PC-9 (cell line): ENCODE measurements around the gene LDLRAD3. TPM values are rescaled to one million over a fixed set of nuclear protein-coding genes. Genes with fewer than 3 reads are reported as not detected.

Experiments used
- BruUV-seq: library from RNA; stranded (reverse); fragments of 400-500 nt; replicated peaks from 2 replicates; lab custom pipeline; 2021; lab: Mats Ljungman, UMichigan
- CTCF ChIA-PET: fragments of 300-600 bp; sonication (Branson Sonifier 250); formaldehyde crosslinking; loops from one replicate; lab custom pipeline; 2022; ENCODE audit warnings: antibody characterized with exemption; lab: Charles Lee
- POLR2A ChIA-PET: fragments of 300-600 bp; sonication (Branson Sonifier 250); formaldehyde crosslinking; loops from one replicate; lab custom pipeline; 2022; ENCODE audit warnings: antibody characterized with exemption; ENCODE audit not compliant: unreplicated experiment; lab: Charles Lee
- DNase-seq, 2 experiments: peaks; one replicate each; pipeline versions ENCODE4 v3.0.0 to v3.0.0-alpha.2; 2015 to 2022; ENCODE audit warnings: mixed read lengths in 1 of 2
- H2AFZ ChIP-seq: fragments of 200-600 bp; sonication (generic); 2 replicates; pipeline ENCODE4 v1.8.1; 2017; ENCODE audit warnings: antibody characterized with exemption
- H3F3A ChIP-seq: fragments of 200-600 bp; sonication (generic); 2 replicates; pipeline ENCODE4 v1.8.1; 2017; ENCODE audit warnings: antibody characterized with exemption, mild to moderate bottlenecking, low read depth; ENCODE audit not compliant: insufficient read depth
- H3K27ac ChIP-seq: fragments of 200-600 bp; sonication (generic); 2 replicates; pipeline ENCODE4 v1.6.1; 2016; ENCODE audit warnings: mixed run types
- H3K27me3 ChIP-seq: fragments of 200-600 bp; sonication (generic); 2 replicates; pipeline ENCODE4 v1.6.1; 2016; ENCODE audit warnings: low read depth, mixed run types; ENCODE audit not compliant: insufficient read depth
- H3K36me3 ChIP-seq: fragments of 200-600 bp; sonication (generic); 2 replicates; pipeline ENCODE4 v1.6.1; 2016; ENCODE audit warnings: low read depth, mixed run types
- H3K4me1 ChIP-seq: fragments of 200-600 bp; sonication (generic); replicated peaks from 2 replicates; pipeline ENCODE4 v1.6.1; 2016; ENCODE audit warnings: mixed run types; ENCODE audit not compliant: insufficient read depth
- H3K4me2 ChIP-seq: fragments of 200-600 bp; sonication (generic); 2 replicates; pipeline ENCODE4 v1.6.1; 2017; ENCODE audit warnings: mixed run types
- H3K4me3 ChIP-seq: fragments of 200-600 bp; sonication (generic); 2 replicates; pipeline ENCODE4 v1.6.1; 2016; ENCODE audit warnings: mixed run types
- H3K79me2 ChIP-seq: fragments of 200-600 bp; sonication (generic); 2 replicates; pipeline ENCODE4 v1.6.1; 2017; ENCODE audit warnings: low read depth, mixed run types
- H3K9me2 ChIP-seq: fragments of 200-600 bp; sonication (generic); 2 replicates; pipeline ENCODE4 v1.8.1; 2017; ENCODE audit warnings: mild to moderate bottlenecking; ENCODE audit not compliant: insufficient read depth
- H3K9me3 ChIP-seq: fragments of 200-600 bp; sonication (generic); 2 replicates; pipeline ENCODE4 v1.8.1; 2016; ENCODE audit warnings: low read depth; ENCODE audit not compliant: insufficient read depth
- H4K20me1 ChIP-seq: fragments of 200-600 bp; sonication (generic); 2 replicates; pipeline ENCODE4 v1.8.1; 2017; ENCODE audit not compliant: insufficient read depth
- CTCF ChIP-seq: fragments of 200-600 bp; sonication (generic); conservative IDR thresholded peaks from 2 replicates; pipeline ENCODE4 v1.6.1; 2017; ENCODE audit warnings: mixed run types, antibody characterized with exemption, mild to moderate bottlenecking, moderate library complexity
- EZH2 ChIP-seq: fragments of 200-600 bp; sonication (generic); IDR thresholded peaks from 2 replicates; pipeline ENCODE4 v1.8.0; 2017; ENCODE audit warnings: antibody characterized with exemption, low read depth
- intact Hi-C: fragments of 100-400 bp; cut with micrococcal nuclease; formaldehyde crosslinking; loops from one replicate; pipeline ENCODE4 v1.10.0; 2022; ENCODE audit not compliant: unreplicated experiment
- total RNA-seq: library from RNA; stranded (reverse); gene quantifications from 2 replicates; pipeline ENCODE4 v1.2.3, GENCODE V29; 2021

Gene LDLRAD3
- total RNA-seq, 1 experiment from 2014 or later: 15.9 TPM

GRCh38 chr11:36127550-36127949 is 183.7 kb downstream of the LDLRAD3 start:
- H3K27me3 ChIP-seq: no peaks in the 10 kb centered on the region
- no peaks in the 10 kb centered on the region; the same call in 1 of the 2 replicates for H3F3A ChIP-seq
- intact Hi-C loops: no loop called here
- CTCF ChIA-PET: interaction anchor here (0.7 kb wide), 1 partner anchor 305 kb away, joined by 8 read pairs; no protein-coding TSS in a partner anchor
- POLR2A ChIA-PET: no interaction called here
- H3K4me2 ChIP-seq: no peak overlapping the region
- no peaks in the 10 kb centered on the region for H3K4me1 ChIP-seq
- H3K9me3 ChIP-seq: no peaks in the 10 kb centered on the region
- H3K27ac ChIP-seq: no peak overlapping the region
- DNase-seq: no peak
- H3K9me2 ChIP-seq: no peaks in the 10 kb centered on the region
- no peak overlapping the region for H3K4me3 ChIP-seq
- H3K36me3 ChIP-seq: no peaks in the 10 kb centered on the region
- no TSS peak for BruUV-seq
- H2AFZ ChIP-seq: no peak overlapping the region
- H3K79me2 ChIP-seq: no peaks in the 10 kb centered on the region
- H4K20me1 ChIP-seq: no peaks in the 10 kb centered on the region
- TF ChIP-seq CTCF: no peak
- no peak for TF ChIP-seq EZH2

GRCh38 chr11:36129955-36130354 is 186.1 kb downstream of the LDLRAD3 start:
- H4K20me1 ChIP-seq: no peaks in the 10 kb centered on the region
- H3K9me3 ChIP-seq: no peaks in the 10 kb centered on the region
- H3K4me1 ChIP-seq: no peaks in the 10 kb centered on the region
- CTCF ChIA-PET: no interaction called here
- no peak overlapping the region for H3K4me3 ChIP-seq
- H3K27ac ChIP-seq: no peak overlapping the region
- BruUV-seq: no TSS peak
- no peaks in the 10 kb centered on the region; the same call in 1 of the 2 replicates for H3F3A ChIP-seq
- no peak for DNase-seq
- H3K9me2 ChIP-seq: no peaks in the 10 kb centered on the region
- no peaks in the 10 kb centered on the region for H3K27me3 ChIP-seq
- POLR2A ChIA-PET: no interaction called here
- TF ChIP-seq CTCF: no peak
- TF ChIP-seq EZH2: no peak
- H2AFZ ChIP-seq: no peak overlapping the region
- H3K36me3 ChIP-seq: no peaks in the 10 kb centered on the region
- intact Hi-C loops: no loop called here
- H3K79me2 ChIP-seq: no peaks in the 10 kb centered on the region
- no peak overlapping the region for H3K4me2 ChIP-seq

GRCh38 chr11:36130401-36130800 is 186.5 kb downstream of the LDLRAD3 start:
- Histone ChIP-seq H3F3A (no peaks in the 10 kb centered on the region; the same call in 1 of the 2 replicates), H3K27ac (no peak overlapping the region), H3K9me3 (no peaks in the 10 kb centered on the region), H3K4me1 (no peaks in the 10 kb centered on the region), H2AFZ (no peak overlapping the region), H3K4me2 (no peak overlapping the region), H3K79me2 (no peaks in the 10 kb centered on the region), H3K4me3 (no peak overlapping the region), H4K20me1 (no peaks in the 10 kb centered on the region), H3K9me2 (no peaks in the 10 kb centered on the region), H3K27me3 (no peaks in the 10 kb centered on the region), H3K36me3 (no peaks in the 10 kb centered on the region)
- DNase-seq: no peak
- BruUV-seq: no TSS peak
- CTCF ChIA-PET: no interaction called here
- intact Hi-C loops: no loop called here
- POLR2A ChIA-PET: no interaction called here
- TF ChIP-seq EZH2 (no peak), CTCF (no peak)
